NCI-H1105 (cell line): ENCODE data around the gene RGS19.
A peak's percentile ranks its signal among the peaks of the same experiment; 100 is the strongest.
"Not testable (repeated sequence)": the region's sequence is repeated elsewhere in the genome, so short reads cannot be mapped to it uniquely, and the experiment has no call there.

ENCODE experiments used
- DNase-seq: peaks from one replicate; lab custom pipeline; 2025; lab: John Stamatoyannopoulos, UW

RGS19 gene

GRCh38 chr20:64095455-64095854 lies 16.1 kb upstream of the RGS19 start:
- DNase-seq = no peak

- DNase-seq = no peak
These were observed 13.7 kb upstream of the RGS19 start for GRCh38 chr20:64093013-64093503.

- DNase-seq = no peak
These were observed 13.1 kb upstream of the RGS19 start for GRCh38 chr20:64092258-64093012.

GRCh38 chr20:64091770-64092169 lies 12.5 kb upstream of the RGS19 start:
- DNase-seq = no peak

- DNase-seq = no peak
These were observed 12.0 kb upstream of the RGS19 start for GRCh38 chr20:64091340-64091739.

- peak; percentile 21 for DNase-seq
These were observed 10.8 kb upstream of the RGS19 start for GRCh38 chr20:64090165-64090564.

GRCh38 chr20:64088586-64088985 lies 9.3 kb upstream of the RGS19 start:
- not testable (repeated sequence) for DNase-seq

- DNase-seq = not testable (repeated sequence)
These were observed 8.0 kb upstream of the RGS19 start for GRCh38 chr20:64087226-64087825.

GRCh38 chr20:64086801-64087200 lies 7.5 kb upstream of the RGS19 start:
- DNase-seq = no peak

GRCh38 chr20:64084685-64085152 lies 5.4 kb upstream of the RGS19 start:
- DNase-seq = peak; percentile 44

GRCh38 chr20:64083804-64084684 lies 4.7 kb upstream of the RGS19 start, which contains the start of gene LKAAEAR1:
Gene LKAAEAR1, minus strand, starts transcription at chr20:64084398. Its CDS starts 179 bp downstream, at chr20:64084219.
- no peak for DNase-seq

- peak; percentile 75 for DNase-seq
These were observed 4.1 kb upstream of the RGS19 start for GRCh38 chr20:64083378-64083803.

- DNase-seq = no peak
These were observed 3.6 kb upstream of the RGS19 start for GRCh38 chr20:64082820-64083377.

GRCh38 chr20:64082126-64082731 lies 2.9 kb upstream of the RGS19 start:
- no peak for DNase-seq

GRCh38 chr20:64081624-64081964 lies 2.3 kb upstream of the RGS19 start:
- DNase-seq = no peak

GRCh38 chr20:64080813-64081623 lies 1.7 kb upstream of the RGS19 start:
- DNase-seq = no peak

GRCh38 chr20:64080013-64080812 lies 895 bp upstream of the RGS19 start, which contains the start of gene OPRL1:
Gene OPRL1, plus strand, starts transcription at chr20:64080082. Its CDS starts 12,639 bp downstream, at chr20:64092721.
- DNase-seq = no peak

- no peak for DNase-seq
These were observed 415 bp downstream of the RGS19 start for GRCh38 chr20:64078934-64079272.

GRCh38 chr20:64077876-64078551 lies 1.3 kb downstream of the RGS19 start:
- DNase-seq = no peak
